ENCODE measurements around the gene DBNL. TPM values are rescaled to one million over a fixed set of nuclear protein-coding genes. Genes with fewer than 3 reads are reported as not detected.
"Not testable (repeated sequence)": the region's sequence is repeated elsewhere in the genome, so short reads cannot be mapped to it uniquely, and the experiment has no call there.

Gene DBNL
- total and polyA plus RNA-seq, 2 of the 13 experiments (the other 11 are each of a cell fraction or from before 2014, with no cell fraction given), result 20.8 to 35.1 TPM

- TF ChIP-seq ZBTB40 (IDR thresholded peaks at IDR 0.05), result not testable (repeated sequence)
- peak; percentile 77 for TF ChIP-seq ZBTB40 (CRISPR knock-in tag; IDR thresholded peaks at IDR 0.05)
- TF ChIP-seq ZNF350 (CRISPR knock-in tag; IDR thresholded peaks at IDR 0.05; ENCODE audit: borderline replicate concordance, low read depth), result peak; percentile 84; the same call in 1 of the 2 replicates
- peak; percentile 85 for TF ChIP-seq GMEB1 (CRISPR knock-in tag; IDR thresholded peaks at IDR 0.05; ENCODE audit: borderline replicate concordance)
- TF ChIP-seq ZMAT3 (CRISPR knock-in tag; conservative IDR thresholded peaks at IDR 0.05), result 0 out of 2 replicates have a peak, but pooled peaks have one; percentile 38
- TF ChIP-seq ELF1 (CRISPR knock-in tag; IDR thresholded peaks at IDR 0.05), result peak; percentile 93
- TF ChIP-seq ZBTB21 (CRISPR knock-in tag; IDR thresholded peaks at IDR 0.05), result 0 out of 2 replicates have a peak, but pooled peaks have one; percentile 35
- peak; percentile 57 for TF ChIP-seq ETV5 (CRISPR knock-in tag; IDR thresholded peaks at IDR 0.05; ENCODE audit: borderline replicate concordance)
- peak; percentile 64 for TF ChIP-seq YY1 (IDR thresholded peaks at IDR 0.05; ENCODE audit: insufficient read depth, insufficient replicate concordance, low read depth, low read length)
- TF ChIP-seq MTF2 (CRISPR knock-in tag; IDR thresholded peaks at IDR 0.05; ENCODE audit: borderline replicate concordance), result peak; percentile 55; the same call in 1 of the 2 replicates
- TF ChIP-seq ZNF556 (CRISPR knock-in tag; IDR thresholded peaks at IDR 0.05; ENCODE audit: borderline replicate concordance), result peak; percentile 87; the same call in 1 of the 2 replicates
- peak; percentile 21; the same call in 1 of the 2 replicates for TF ChIP-seq SP5 (CRISPR knock-in tag; IDR thresholded peaks at IDR 0.05; ENCODE audit: borderline replicate concordance, low read depth)
- TF ChIP-seq TSC22D2 (CRISPR knock-in tag; IDR thresholded peaks at IDR 0.05; ENCODE audit: borderline replicate concordance), result peak; percentile 49; the same call in 1 of the 2 replicates
- TF ChIP-seq HDAC1 (CRISPR knock-in tag; IDR thresholded peaks at IDR 0.05), result peak; percentile 87
- 0 out of 2 replicates have a peak, but pooled peaks have one; percentile 15 for TF ChIP-seq ZNF7 (CRISPR knock-in tag; IDR thresholded peaks at IDR 0.05)
- TF ChIP-seq ZNF430 (CRISPR knock-in tag; IDR thresholded peaks at IDR 0.05), result peak; percentile 80; the same call in 1 of the 2 replicates
- TF ChIP-seq ZNF670 (CRISPR knock-in tag; IDR thresholded peaks at IDR 0.05; ENCODE audit: borderline replicate concordance), result 0 out of 2 replicates have a peak, but pooled peaks have one; percentile 24
These were observed 25.4 kb upstream of the DBNL start (continued) for GRCh38 chr7:44018857-44019807.
